Endodermal cell (in vitro differentiated cells): ENCODE data around the gene NRXN2. TPM values are rescaled to one million over a fixed set of nuclear protein-coding genes. Genes with fewer than 3 reads are reported as not detected.

Experiments
- DNase-seq: peaks from one replicate; pipeline ENCODE4 v3.0.0-alpha.2; 2017
- H3K27ac ChIP-seq: 2 replicates; pipeline ENCODE4 v1.5.1; 2013; ENCODE audit warnings: mild to moderate bottlenecking, low read depth, low read length, moderate library complexity
- H3K27me3 ChIP-seq: 2 replicates; pipeline ENCODE4 v1.6.1; 2013; ENCODE audit warnings: mild to moderate bottlenecking, low read length, moderate library complexity; ENCODE audit not compliant: insufficient read depth, control insufficient read depth, poor library complexity, severe bottlenecking
- H3K36me3 ChIP-seq: 2 replicates; pipeline ENCODE4 v1.7.0; 2013; ENCODE audit warnings: mild to moderate bottlenecking, low read length, moderate library complexity; ENCODE audit not compliant: control insufficient read depth, insufficient read depth
- H3K4me1 ChIP-seq: one replicate; pipeline ENCODE4 v1.7.0; 2013; ENCODE audit warnings: low read length; ENCODE audit not compliant: control insufficient read depth, insufficient read depth
- H3K4me3 ChIP-seq: 2 replicates; pipeline ENCODE4 v1.5.1; 2013; ENCODE audit warnings: mild to moderate bottlenecking, low read length, moderate library complexity
- H3K9ac ChIP-seq: 2 replicates; pipeline ENCODE4 v1.6.1; 2013; ENCODE audit warnings: mild to moderate bottlenecking, low read length, moderate library complexity; ENCODE audit not compliant: poor library complexity, severe bottlenecking; ENCODE audit errors: extremely low read depth
- H3K9me3 ChIP-seq: 2 replicates; pipeline ENCODE4 v1.6.1; 2013; ENCODE audit warnings: mild to moderate bottlenecking, low read length, moderate library complexity; ENCODE audit not compliant: control insufficient read depth
- H3K27ac Mint-ChIP-seq: 2 replicates; pipeline ENCODE4 v1.8.0; 2020; ENCODE audit warnings: mixed read lengths
- H3K27me3 Mint-ChIP-seq: 2 replicates; pipeline ENCODE4 v1.8.0; 2021; ENCODE audit warnings: mild to moderate bottlenecking, mixed read lengths; ENCODE audit not compliant: insufficient read depth
- H3K36me3 Mint-ChIP-seq: 2 replicates; pipeline ENCODE4 v1.8.0; 2020; ENCODE audit warnings: low read depth, mixed read lengths
- H3K4me1 Mint-ChIP-seq: 2 replicates; pipeline ENCODE4 v1.8.0; 2020; ENCODE audit warnings: mixed read lengths
- H3K4me3 Mint-ChIP-seq: 2 replicates; pipeline ENCODE4 v1.8.0; 2020; ENCODE audit warnings: mild to moderate bottlenecking, moderate library complexity, mixed read lengths
- H3K9me3 Mint-ChIP-seq: 2 replicates; pipeline ENCODE4 v1.8.0; 2020; ENCODE audit warnings: mild to moderate bottlenecking, mixed read lengths
- WGBS, 2 experiments: methylation state at CpG; one replicate each; pipeline versions ENCODE4 v1.1.5 to v1.1.7; 2013; ENCODE audit warnings: missing lambda C conversion rate in 2 of 2, mixed read lengths in 1 of 2; ENCODE audit not compliant: insufficient coverage in 1 of 2, insufficient read length in 1 of 2; 5-methylcytosine and 5-hydroxymethylcytosine counted together
- total RNA-seq, 2 donors: library from RNA; stranded (reverse); fragmentation: NEBNext Ultra II Directional in 1 of 2; extraction: Animal tissue kit (Norgen Biotek cat#: 25700) in 1 of 2; gene quantifications; 2 replicates in 1 of 2; 3 replicates in 1 of 2; pipeline ENCODE4 v1.2.1, GENCODE V29; 2021
- TF ChIP-seq, protein P1 (sequence below): fragments of 200-600 bp; sonication (generic); conservative IDR thresholded peaks from 2 replicates; pipeline ENCODE4 v1.5.0; 2021; ENCODE audit warnings: antibody characterized with exemption, mild to moderate bottlenecking

The NRXN2 gene
- total RNA-seq, 2 donors from 2014 or later: 1.00 to 1.5 TPM

DNA sequence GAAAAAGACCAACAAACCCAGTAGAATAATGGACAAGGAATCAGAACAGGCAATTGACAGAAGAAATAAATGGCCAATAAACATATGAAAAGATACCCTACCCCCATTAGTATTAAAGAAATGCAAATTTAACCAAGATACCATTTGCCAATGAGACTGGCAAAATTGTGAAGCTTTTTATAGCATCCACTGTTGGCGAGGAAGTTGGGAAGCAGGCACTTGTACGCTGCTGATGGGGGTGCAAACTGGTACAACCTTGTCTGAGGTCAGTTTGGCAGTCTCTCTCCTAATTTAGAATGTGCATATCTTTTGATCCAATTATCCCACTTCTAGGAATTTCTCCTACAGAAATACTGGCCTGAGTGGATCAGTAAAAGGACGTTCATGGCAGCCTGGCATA lies 8.6 kb upstream of the NRXN2 start:
- no peak overlapping the region for H3K27ac Mint-ChIP-seq
- no peak for DNase-seq
- Histone ChIP-seq H3K27me3 (peaks cover 8% of the 10 kb centered on the region), H3K36me3 (no peaks in the 10 kb centered on the region), H3K4me3 (no peak overlapping the region), H3K9me3 (no peaks in the 10 kb centered on the region), H3K4me1 (no peaks in the 10 kb centered on the region), H3K27ac (no peak overlapping the region), H3K9ac (no peak overlapping the region)
- peaks cover 25% of the 10 kb centered on the region for H3K27me3 Mint-ChIP-seq
- H3K4me1 Mint-ChIP-seq: peaks cover 2% of the 10 kb centered on the region
- no peaks in the 10 kb centered on the region for H3K36me3 Mint-ChIP-seq
- no peak overlapping the region for H3K4me3 Mint-ChIP-seq
- 87 to 96% methylated on average over 3 of the region's 3 CpGs for WGBS, 2 experiments
- TF ChIP-seq, protein P1, sequence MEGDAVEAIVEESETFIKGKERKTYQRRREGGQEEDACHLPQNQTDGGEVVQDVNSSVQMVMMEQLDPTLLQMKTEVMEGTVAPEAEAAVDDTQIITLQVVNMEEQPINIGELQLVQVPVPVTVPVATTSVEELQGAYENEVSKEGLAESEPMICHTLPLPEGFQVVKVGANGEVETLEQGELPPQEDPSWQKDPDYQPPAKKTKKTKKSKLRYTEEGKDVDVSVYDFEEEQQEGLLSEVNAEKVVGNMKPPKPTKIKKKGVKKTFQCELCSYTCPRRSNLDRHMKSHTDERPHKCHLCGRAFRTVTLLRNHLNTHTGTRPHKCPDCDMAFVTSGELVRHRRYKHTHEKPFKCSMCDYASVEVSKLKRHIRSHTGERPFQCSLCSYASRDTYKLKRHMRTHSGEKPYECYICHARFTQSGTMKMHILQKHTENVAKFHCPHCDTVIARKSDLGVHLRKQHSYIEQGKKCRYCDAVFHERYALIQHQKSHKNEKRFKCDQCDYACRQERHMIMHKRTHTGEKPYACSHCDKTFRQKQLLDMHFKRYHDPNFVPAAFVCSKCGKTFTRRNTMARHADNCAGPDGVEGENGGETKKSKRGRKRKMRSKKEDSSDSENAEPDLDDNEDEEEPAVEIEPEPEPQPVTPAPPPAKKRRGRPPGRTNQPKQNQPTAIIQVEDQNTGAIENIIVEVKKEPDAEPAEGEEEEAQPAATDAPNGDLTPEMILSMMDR: no peak
- no peaks in the 10 kb centered on the region for H3K9me3 Mint-ChIP-seq

DNA sequence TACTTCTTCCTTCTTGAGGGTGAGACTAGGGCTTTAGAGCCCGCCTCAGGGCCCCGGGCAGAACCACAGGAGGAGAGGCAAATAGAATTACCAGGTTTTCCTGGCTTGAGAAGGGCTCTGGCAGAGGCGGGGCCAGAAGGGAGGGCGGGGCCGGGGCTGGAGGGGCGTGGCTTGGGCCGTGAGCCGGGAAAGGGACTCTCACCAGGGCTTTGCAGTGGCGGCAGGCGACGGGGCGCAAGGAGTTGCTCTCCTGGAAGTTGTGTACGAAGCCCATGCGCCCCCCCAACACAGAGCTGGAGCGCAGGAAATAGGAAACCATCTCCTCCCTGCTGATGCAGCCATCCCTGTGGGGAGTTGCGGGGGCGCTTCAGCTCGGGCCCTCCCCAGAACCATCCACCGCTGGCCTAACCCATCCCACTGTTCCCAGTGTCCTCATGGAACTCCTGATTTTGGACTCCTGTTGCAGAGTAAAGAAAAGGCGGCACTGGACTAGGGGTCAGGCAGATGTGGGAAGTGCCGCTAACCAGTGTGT lies 6.9 kb upstream of the NRXN2 start:
- Mint-ChIP-seq H3K4me1 (peaks cover 8% of the 10 kb centered on the region), H3K36me3 (no peaks in the 10 kb centered on the region), H3K9me3 (no peaks in the 10 kb centered on the region), H3K4me3 (no peak overlapping the region), H3K27me3 (peaks cover 21% of the 10 kb centered on the region), H3K27ac (no peak overlapping the region)
- WGBS, 2 experiments: 33 to 37% methylated on average over 13 to 21 of the region's 21 CpGs
- DNase-seq: peak; percentile 98
- Histone ChIP-seq H3K36me3 (no peaks in the 10 kb centered on the region), H3K4me3 (no peak overlapping the region), H3K4me1 (no peaks in the 10 kb centered on the region), H3K27ac (no peak overlapping the region), H3K9ac (no peak overlapping the region), H3K9me3 (no peaks in the 10 kb centered on the region), H3K27me3 (peaks cover 8% of the 10 kb centered on the region)
- TF ChIP-seq, protein P1: no peak

DNA sequence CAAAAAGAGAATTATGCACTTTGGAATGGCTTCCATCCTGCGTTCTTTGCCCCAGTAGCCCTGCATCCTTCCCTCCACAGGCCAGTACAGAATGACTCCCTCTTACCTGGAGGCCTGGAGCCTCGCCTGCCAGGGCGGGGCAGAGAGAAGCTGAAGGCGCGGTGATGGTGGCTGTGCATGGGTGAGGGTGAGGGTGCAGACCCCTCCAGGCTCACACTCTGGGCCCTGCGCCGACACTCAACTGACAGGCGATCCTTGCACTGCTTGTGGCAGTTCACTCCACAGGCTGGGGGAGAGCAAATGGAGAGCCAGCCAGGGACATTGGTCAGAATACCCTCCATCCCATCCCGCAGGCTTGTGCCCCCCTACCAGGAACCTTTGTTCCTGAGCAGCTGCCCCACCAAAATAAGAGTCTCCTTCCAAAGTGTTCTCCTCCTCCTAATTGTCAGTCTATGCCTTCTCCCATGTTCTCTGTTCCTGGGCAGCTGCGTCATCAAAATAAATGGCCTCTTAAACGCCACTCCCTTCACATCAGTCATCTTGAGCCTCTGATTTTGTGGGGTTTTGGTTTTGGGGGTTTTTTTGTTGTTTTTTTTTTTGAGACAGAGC lies 5.9 kb upstream of the NRXN2 start:
- H3K27ac ChIP-seq: no peak overlapping the region
- Mint-ChIP-seq H3K9me3 (no peaks in the 10 kb centered on the region), H3K4me1 (peaks cover 7% of the 10 kb centered on the region), H3K27me3 (peaks cover 21% of the 10 kb centered on the region), H3K36me3 (no peaks in the 10 kb centered on the region), H3K4me3 (no peak overlapping the region), H3K27ac (no peak overlapping the region)
- no peaks in the 10 kb centered on the region for H3K4me1 ChIP-seq
- peak; percentile 32 for DNase-seq
- no peaks in the 10 kb centered on the region for H3K9me3 ChIP-seq
- peaks cover 13% of the 10 kb centered on the region for H3K27me3 ChIP-seq
- TF ChIP-seq, protein P1: no peak
- no peak overlapping the region for H3K9ac ChIP-seq
- H3K4me3 ChIP-seq: no peak overlapping the region
- WGBS, 2 experiments: 93% methylated on average over 4 to 11 of the region's 11 CpGs
- no peaks in the 10 kb centered on the region for H3K36me3 ChIP-seq
